Measurements from ENCODE around the gene CCAR1. TPM values are rescaled to one million over a fixed set of nuclear protein-coding genes. Genes with fewer than 3 reads are reported as not detected.
A peak's percentile ranks its signal among the peaks of the same experiment; 100 is the strongest.

Gene CCAR1
- polyA plus RNA-seq, 3 donors, result 16.7 to 26.3 (median 23.4) TPM

DNA sequence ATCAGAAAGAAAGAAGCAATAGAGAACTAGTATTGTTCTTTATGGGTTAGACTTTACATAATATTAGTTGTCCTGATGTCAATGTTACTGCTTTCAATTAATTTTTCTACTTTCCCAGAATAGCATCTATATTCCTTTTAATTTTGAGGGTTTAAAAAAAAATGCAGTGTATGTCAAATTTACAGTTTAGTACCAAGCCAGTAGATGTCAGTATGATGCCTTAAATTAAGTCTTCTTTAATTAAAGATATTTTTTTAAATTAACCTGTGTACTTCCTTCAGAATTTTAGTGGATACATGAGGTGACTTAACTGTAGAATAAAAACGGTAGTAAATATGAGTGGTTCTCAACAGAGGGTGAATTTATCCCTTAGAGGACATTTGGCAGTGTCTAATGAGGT lies 71.1 kb downstream of the CCAR1 start:
- Histone ChIP-seq H3K4me3 (replicated peaks in 1 of 3; ENCODE audit: low read depth in 2 of 3, low read length in 3 of 3) (no peak overlapping the region), H3K36me3 (replicated peaks in 1 of 2; ENCODE audit: control insufficient read depth in 1 of 2, insufficient read depth in 2 of 2, low read length in 2 of 2) (peaks cover 74 to 96% of the 10 kb centered on the region in 2 donors), H3K9ac (ENCODE audit: insufficient read depth, low read length, poor library complexity, severe bottlenecking) (no peak overlapping the region), H3K27me3 (ENCODE audit: control insufficient read depth in 2 of 2, insufficient read depth in 2 of 2, low read length in 2 of 2) (no peaks in the 10 kb centered on the region), H3K9me3 (replicated peaks in 1 of 2; ENCODE audit: control insufficient read depth in 1 of 2, insufficient read depth in 1 of 2, low read length in 2 of 2) (no peaks in the 10 kb centered on the region), H3K79me2 (ENCODE audit: insufficient read depth, low read length) (no peaks in the 10 kb centered on the region), H4K20me1 (ENCODE audit: insufficient read depth, low read length) (no peaks in the 10 kb centered on the region), H3K4me2 (replicated peaks; ENCODE audit: extremely low read depth, low read length, poor library complexity, severe bottlenecking) (no peak overlapping the region), H3K4me1 (ENCODE audit: control insufficient read depth in 1 of 2, insufficient read depth in 2 of 2, low read length in 2 of 2) (no peaks in the 10 kb centered on the region), H3K27ac (ENCODE audit: low read depth in 1 of 2, low read length in 2 of 2) (no peak overlapping the region), H2AFZ (ENCODE audit: insufficient read depth, low read depth, low read length, poor library complexity, severe bottlenecking) (no peak overlapping the region)
- intact Hi-C loops (cut with micrococcal nuclease), result no loop called here
- no CpG with 5 or more reads among the region's 1 CpG for WGBS (ENCODE audit: insufficient coverage)
- Mint-ChIP-seq H3K4me3 (no peak overlapping the region), H3K9me3 (no peaks in the 10 kb centered on the region), H3K27me3 (ENCODE audit: low read depth in 3 of 3) (no peaks in the 10 kb centered on the region), H3K27ac (no peak overlapping the region), H3K4me1 (no peaks in the 10 kb centered on the region), H3K36me3 (peaks cover 51 to 84% of the 10 kb centered on the region in 2 donors)
- TF ChIP-seq CTCF (IDR thresholded peaks at IDR 0.05), result no peak
- DNase-seq, result no peak

- intact Hi-C loops (cut with micrococcal nuclease), result no loop called here
- Histone ChIP-seq H3K36me3 (replicated peaks in 1 of 2; ENCODE audit: control insufficient read depth in 1 of 2, insufficient read depth in 2 of 2, low read length in 2 of 2) (peaks cover 37 to 67% of the 10 kb centered on the region in 2 donors), H3K4me1 (ENCODE audit: control insufficient read depth in 1 of 2, insufficient read depth in 2 of 2, low read length in 2 of 2) (no peaks in the 10 kb centered on the region), H3K4me2 (replicated peaks; ENCODE audit: extremely low read depth, low read length, poor library complexity, severe bottlenecking) (no peak overlapping the region), H3K27me3 (ENCODE audit: control insufficient read depth in 2 of 2, insufficient read depth in 2 of 2, low read length in 2 of 2) (no peaks in the 10 kb centered on the region), H3K4me3 (replicated peaks in 1 of 3; ENCODE audit: low read depth in 2 of 3, low read length in 3 of 3) (no peak overlapping the region), H3K9ac (ENCODE audit: insufficient read depth, low read length, poor library complexity, severe bottlenecking) (no peak overlapping the region), H3K27ac (ENCODE audit: low read depth in 1 of 2, low read length in 2 of 2) (no peak overlapping the region), H3K9me3 (replicated peaks in 1 of 2; ENCODE audit: control insufficient read depth in 1 of 2, insufficient read depth in 1 of 2, low read length in 2 of 2) (no peaks in the 10 kb centered on the region), H2AFZ (ENCODE audit: insufficient read depth, low read depth, low read length, poor library complexity, severe bottlenecking) (no peak overlapping the region), H4K20me1 (ENCODE audit: insufficient read depth, low read length) (no peaks in the 10 kb centered on the region), H3K79me2 (ENCODE audit: insufficient read depth, low read length) (no peaks in the 10 kb centered on the region)
- no peaks in the 10 kb centered on the region for H3K9me3 Mint-ChIP-seq
- H3K36me3 Mint-ChIP-seq, result peaks cover 28 to 56% of the 10 kb centered on the region in 2 donors
- H3K27ac Mint-ChIP-seq, result peak overlapping the region in 1 of 7 donors; percentile 48
- H3K4me3 Mint-ChIP-seq, result no peak overlapping the region
- H3K27me3 Mint-ChIP-seq (ENCODE audit: low read depth in 3 of 3), result no peaks in the 10 kb centered on the region
- no peak for DNase-seq
- TF ChIP-seq CTCF (IDR thresholded peaks at IDR 0.05), result no peak
- 100% methylated on average over 1 of the region's 4 CpGs for WGBS (ENCODE audit: insufficient coverage)
- H3K4me1 Mint-ChIP-seq, result no peaks in the 10 kb centered on the region
Observed at GRCh38 chr10:68795886-68796532, 75.0 kb downstream of the CCAR1 start.
